Stimulated activated naive B cell treated with anti-CD40 and anti-IgM and Interleukin-4, amounts not matched to agents 10 μg/mL and 1 μg/mL and 100 μg/mL, for 72 hours (primary cell): ENCODE measurements around the gene ANGPTL2.

Experiments
- ATAC-seq, 2 donors: fragments of 150-1000 bp; cut with Tn5 transposase; replicated peaks; 2 replicates each; pipeline ENCODE4 v1.10.0; 2021; ENCODE audit warnings: moderate library complexity in 1 of 2
- DNase-seq: peaks from one replicate; pipeline ENCODE4 v3.0.0; 2021
- H3K27ac Mint-ChIP-seq: one replicate; pipeline ENCODE4 v1.8.0; 2022; ENCODE audit warnings: mild to moderate bottlenecking, mixed read lengths
- H3K27me3 Mint-ChIP-seq, 2 donors: one replicate each; pipeline ENCODE4 v1.8.0; 2022; ENCODE audit warnings: mixed read lengths in 2 of 2
- H3K36me3 Mint-ChIP-seq, 2 donors: one replicate each; pipeline ENCODE4 v1.8.0; 2022; ENCODE audit warnings: mixed read lengths in 2 of 2, mild to moderate bottlenecking in 1 of 2
- H3K4me1 Mint-ChIP-seq, 2 donors: one replicate each; pipeline ENCODE4 v1.8.0; 2022; ENCODE audit warnings: mixed read lengths in 2 of 2, mild to moderate bottlenecking in 1 of 2
- H3K4me3 Mint-ChIP-seq, 2 donors: one replicate each; pipeline ENCODE4 v1.8.0; 2022; ENCODE audit warnings: mild to moderate bottlenecking in 2 of 2, mixed read lengths in 2 of 2, moderate library complexity in 1 of 2
- H3K9me3 Mint-ChIP-seq, 2 donors: one replicate each; pipeline ENCODE4 v1.8.0; 2022; ENCODE audit warnings: mixed read lengths in 2 of 2, mild to moderate bottlenecking in 1 of 2

ANGPTL2 gene

DNA sequence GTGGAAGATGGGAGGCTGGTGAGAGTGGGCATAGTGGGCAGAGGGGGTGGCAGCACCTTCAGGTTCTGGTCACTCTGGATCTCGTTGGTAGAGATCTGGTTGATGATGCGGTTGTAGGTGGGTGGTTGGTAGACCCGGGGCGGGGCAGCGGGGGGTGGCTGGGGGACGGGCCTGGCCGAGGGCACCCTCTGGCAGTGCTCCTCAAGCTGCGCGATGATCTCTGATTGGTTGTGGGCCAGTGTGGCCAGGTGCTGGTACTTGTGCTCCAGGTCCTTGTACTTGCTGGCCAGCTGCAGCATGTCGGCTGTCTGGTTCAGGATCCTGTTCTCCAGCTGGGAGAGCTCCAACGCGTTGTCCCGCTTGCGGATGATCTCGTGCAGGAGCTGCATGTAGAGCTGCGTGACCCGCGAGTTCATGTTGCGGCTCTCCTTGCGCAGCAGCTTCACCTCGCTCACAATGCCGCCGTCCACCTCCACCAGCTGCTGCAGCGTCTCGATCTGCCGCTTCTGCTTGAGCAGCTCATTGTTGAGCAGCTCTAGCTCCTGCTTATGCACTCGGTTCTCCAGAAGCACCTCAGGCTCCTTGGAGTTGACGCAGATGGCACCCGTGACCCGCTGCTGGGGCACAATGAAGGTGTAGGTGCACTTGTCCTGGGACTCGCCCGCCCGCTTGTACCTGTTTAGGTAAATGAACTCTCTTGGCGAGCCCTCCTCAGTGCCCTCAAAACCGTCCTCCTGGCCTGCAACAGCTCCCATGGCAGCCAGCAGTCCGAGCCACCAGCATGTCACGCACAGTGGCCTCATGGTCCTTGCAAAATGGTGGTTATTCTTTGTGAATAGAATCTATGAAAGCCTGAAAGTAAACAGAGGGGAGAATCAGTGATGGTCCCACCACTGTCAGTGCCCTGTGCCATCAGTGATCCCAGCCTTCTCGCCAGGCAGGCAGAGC, 14.2 kb downstream of the ANGPTL2 start:
- Mint-ChIP-seq H3K27me3 (no peaks in the 10 kb centered on the region), H3K27ac (no peak overlapping the region), H3K9me3 (no peaks in the 10 kb centered on the region), H3K4me3 (no peak overlapping the region), H3K4me1 (peaks cover 2 to 6% of the 10 kb centered on the region in 2 donors), H3K36me3 (peaks cover 3 to 10% of the 10 kb centered on the region in 2 donors)
- ATAC-seq: no peak
- DNase-seq: no peak

DNA sequence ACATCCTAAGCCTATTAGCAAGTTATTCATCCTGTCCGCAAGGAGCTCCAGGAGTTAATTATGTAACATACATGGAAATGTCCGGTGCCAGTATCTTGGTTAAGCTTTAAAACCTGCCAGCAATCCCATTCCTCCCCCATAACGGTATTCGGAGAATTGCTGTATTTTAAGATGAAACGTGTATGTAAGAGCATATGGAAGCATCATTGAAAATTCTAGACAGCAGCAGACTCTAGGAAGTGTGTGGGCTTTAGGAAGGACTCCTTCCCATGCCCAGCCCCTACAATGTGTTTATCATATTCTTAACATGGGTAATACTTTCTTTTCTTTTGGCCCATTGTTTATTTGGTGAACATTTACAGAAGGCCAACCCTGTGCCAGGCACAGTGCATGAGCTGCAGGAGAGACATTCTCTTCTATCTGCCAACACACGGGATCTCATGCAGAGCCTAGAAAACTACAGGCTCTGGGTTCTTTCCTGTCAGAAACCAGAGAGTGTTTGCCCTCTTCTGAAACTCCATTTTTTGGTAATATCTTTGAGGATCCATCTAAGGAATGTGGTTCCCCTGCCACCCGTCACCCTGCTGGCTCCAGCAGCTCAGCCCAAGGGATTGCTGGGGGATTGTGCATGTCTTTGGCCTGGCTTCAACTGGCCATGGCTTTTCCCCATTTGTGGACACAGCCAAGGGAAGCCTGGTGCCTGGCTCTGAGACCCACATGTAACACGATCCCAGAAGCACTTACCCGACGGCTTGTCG, 15.1 kb downstream of the ANGPTL2 start:
- H3K4me1 Mint-ChIP-seq: peaks cover 2 to 12% of the 10 kb centered on the region in 2 donors
- ATAC-seq (no peak), DNase-seq (no peak)
- peaks cover 3 to 10% of the 10 kb centered on the region in 2 donors for H3K36me3 Mint-ChIP-seq
- H3K4me3 Mint-ChIP-seq: no peak overlapping the region
- no peak overlapping the region for H3K27ac Mint-ChIP-seq
- no peaks in the 10 kb centered on the region for H3K9me3 Mint-ChIP-seq
- no peaks in the 10 kb centered on the region for H3K27me3 Mint-ChIP-seq

GRCh38 chr9:127106466-127106855, 16.0 kb downstream of the ANGPTL2 start:
- DNase-seq: no peak
- Mint-ChIP-seq H3K4me1 (peaks cover 2 to 12% of the 10 kb centered on the region in 2 donors), H3K27me3 (no peaks in the 10 kb centered on the region), H3K4me3 (no peak overlapping the region), H3K9me3 (no peaks in the 10 kb centered on the region), H3K27ac (no peak overlapping the region), H3K36me3 (peaks cover 3 to 10% of the 10 kb centered on the region in 2 donors)
- no peak for ATAC-seq

DNA sequence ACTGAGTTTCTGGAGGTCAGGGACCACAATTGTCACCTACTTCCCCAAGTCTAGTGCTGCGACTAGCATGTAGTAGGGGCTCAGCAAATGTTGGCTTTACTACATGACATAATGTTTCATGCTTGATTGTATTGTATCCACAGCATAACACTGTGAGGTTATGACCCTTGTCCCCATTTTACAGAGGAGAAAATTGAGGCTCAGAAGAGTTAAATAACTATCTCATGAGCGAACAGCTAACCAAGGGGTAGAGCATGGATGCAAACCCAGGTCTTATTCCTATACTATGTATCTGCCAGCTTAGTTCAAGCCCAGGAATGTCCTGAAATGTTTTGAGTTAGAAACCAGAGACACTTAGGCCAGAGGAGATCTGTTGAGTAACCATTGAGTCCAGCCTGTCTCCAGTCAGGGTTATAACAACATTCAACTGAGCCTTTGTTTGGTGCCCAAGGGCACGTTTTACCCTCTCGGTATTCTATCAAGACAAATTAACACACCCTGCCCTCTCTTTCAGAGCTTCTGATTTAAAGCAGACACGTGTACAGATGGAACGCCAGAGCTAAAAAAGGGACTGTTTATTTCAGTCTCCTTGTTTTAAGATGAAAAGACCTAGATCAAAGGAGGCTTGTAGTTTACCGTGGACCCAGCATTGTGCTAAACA, 16.5 kb downstream of the ANGPTL2 start:
- H3K36me3 Mint-ChIP-seq: peaks cover 3 to 10% of the 10 kb centered on the region in 2 donors
- no peak for DNase-seq
- no peaks in the 10 kb centered on the region for H3K27me3 Mint-ChIP-seq
- ATAC-seq: no peak
- H3K4me1 Mint-ChIP-seq: peaks cover 2 to 12% of the 10 kb centered on the region in 2 donors
- no peak overlapping the region for H3K4me3 Mint-ChIP-seq
- H3K27ac Mint-ChIP-seq: no peak overlapping the region
- H3K9me3 Mint-ChIP-seq: no peaks in the 10 kb centered on the region

- ATAC-seq (no peak), DNase-seq (no peak)
- H3K27ac Mint-ChIP-seq: no peak overlapping the region
- H3K4me3 Mint-ChIP-seq: no peak overlapping the region
- H3K4me1 Mint-ChIP-seq: peaks cover 2 to 12% of the 10 kb centered on the region in 2 donors
- no peaks in the 10 kb centered on the region for H3K9me3 Mint-ChIP-seq
- peaks cover 3 to 5% of the 10 kb centered on the region in 2 donors for H3K36me3 Mint-ChIP-seq
- no peaks in the 10 kb centered on the region for H3K27me3 Mint-ChIP-seq
Measured at GRCh38 chr9:127104581-127105311, 17.7 kb downstream of the ANGPTL2 start.

DNA sequence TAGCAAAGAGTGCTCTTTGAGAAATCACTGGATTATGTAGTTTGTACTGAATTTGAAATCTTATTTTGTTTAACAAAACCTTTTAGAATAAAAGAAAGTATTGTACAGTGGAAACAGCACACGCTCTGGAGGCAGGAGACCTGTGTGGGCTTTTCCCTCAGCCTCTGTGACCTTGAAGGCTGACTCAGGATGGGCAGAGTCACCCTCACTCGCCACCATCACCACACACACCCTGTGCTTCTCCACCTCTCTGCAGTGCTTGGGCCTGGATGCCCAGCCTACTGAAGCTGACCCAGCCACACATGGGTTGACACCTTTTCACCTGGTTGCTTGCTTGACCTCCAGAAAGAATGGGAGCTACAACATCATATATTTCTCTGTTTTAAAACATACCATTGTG, 19.6 kb downstream of the ANGPTL2 start:
- DNase-seq (no peak), ATAC-seq (no peak)
- no peaks in the 10 kb centered on the region for H3K36me3 Mint-ChIP-seq
- peaks cover 0 to 12% of the 10 kb centered on the region in 2 donors for H3K4me1 Mint-ChIP-seq
- H3K27me3 Mint-ChIP-seq: no peaks in the 10 kb centered on the region
- no peaks in the 10 kb centered on the region for H3K9me3 Mint-ChIP-seq
- H3K27ac Mint-ChIP-seq: no peak overlapping the region
- no peak overlapping the region for H3K4me3 Mint-ChIP-seq

GRCh38 chr9:127102176-127102575, 20.3 kb downstream of the ANGPTL2 start:
- Mint-ChIP-seq H3K27me3 (no peaks in the 10 kb centered on the region), H3K9me3 (no peaks in the 10 kb centered on the region), H3K4me3 (no peak overlapping the region), H3K27ac (no peak overlapping the region), H3K36me3 (no peaks in the 10 kb centered on the region), H3K4me1 (peaks cover 0 to 12% of the 10 kb centered on the region in 2 donors)
- DNase-seq: no peak
- ATAC-seq: no peak

- no peaks in the 10 kb centered on the region for H3K9me3 Mint-ChIP-seq
- no peak overlapping the region for H3K4me3 Mint-ChIP-seq
- H3K36me3 Mint-ChIP-seq: no peaks in the 10 kb centered on the region
- peaks cover 0 to 12% of the 10 kb centered on the region in 2 donors for H3K4me1 Mint-ChIP-seq
- no peaks in the 10 kb centered on the region for H3K27me3 Mint-ChIP-seq
- DNase-seq (no peak), ATAC-seq (no peak)
- H3K27ac Mint-ChIP-seq: no peak overlapping the region
Measured at GRCh38 chr9:127099664-127100063, 22.8 kb downstream of the ANGPTL2 start.

DNA sequence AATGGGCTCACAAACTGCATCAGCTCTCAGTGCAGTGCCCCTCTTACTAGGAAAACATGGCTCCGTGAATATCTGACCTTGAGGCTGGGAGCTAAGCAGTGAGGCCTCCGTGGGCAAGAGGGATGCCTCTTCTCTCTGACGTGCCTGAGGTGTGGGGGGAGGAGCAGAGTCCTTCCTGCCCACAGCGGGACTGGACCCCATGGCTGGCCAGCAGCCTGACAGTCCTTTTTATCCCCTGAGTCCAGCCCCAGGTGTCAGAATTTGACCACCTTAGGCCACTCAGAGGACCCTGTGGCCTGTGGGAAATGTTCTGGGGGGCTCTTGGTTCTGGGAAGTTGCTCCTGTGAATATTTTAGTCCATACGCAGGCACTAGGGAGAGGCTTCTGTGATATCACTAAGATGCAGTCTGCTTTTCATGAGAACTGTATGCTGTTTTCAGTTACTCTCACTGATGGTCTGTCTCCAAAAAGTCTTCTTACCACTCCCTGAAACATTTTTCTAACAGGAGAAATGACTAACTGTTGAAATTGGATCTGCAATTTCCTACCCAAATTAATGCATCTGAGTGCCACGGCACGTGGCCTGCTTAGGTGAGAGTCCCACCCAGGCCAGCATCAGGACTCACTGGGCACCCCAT, 23.4 kb downstream of the ANGPTL2 start:
- H3K9me3 Mint-ChIP-seq: no peaks in the 10 kb centered on the region
- DNase-seq (no peak), ATAC-seq (no peak)
- H3K4me3 Mint-ChIP-seq: no peak overlapping the region
- peaks cover 0 to 12% of the 10 kb centered on the region in 2 donors for H3K4me1 Mint-ChIP-seq
- no peak overlapping the region for H3K27ac Mint-ChIP-seq
- no peaks in the 10 kb centered on the region for H3K27me3 Mint-ChIP-seq
- no peaks in the 10 kb centered on the region for H3K36me3 Mint-ChIP-seq

GRCh38 chr9:127097683-127098082, 24.8 kb downstream of the ANGPTL2 start:
- Mint-ChIP-seq H3K4me1 (peaks cover 0 to under 1% of the 10 kb centered on the region in 2 donors), H3K4me3 (no peak overlapping the region), H3K36me3 (no peaks in the 10 kb centered on the region), H3K9me3 (no peaks in the 10 kb centered on the region), H3K27ac (no peak overlapping the region), H3K27me3 (no peaks in the 10 kb centered on the region)
- ATAC-seq (no peak), DNase-seq (no peak)

- Mint-ChIP-seq H3K27me3 (no peaks in the 10 kb centered on the region), H3K36me3 (peaks cover 0 to 4% of the 10 kb centered on the region in 2 donors), H3K9me3 (no peaks in the 10 kb centered on the region), H3K27ac (no peak overlapping the region), H3K4me1 (no peaks in the 10 kb centered on the region), H3K4me3 (no peak overlapping the region)
- DNase-seq: no peak
- ATAC-seq: no peak
Measured at GRCh38 chr9:127096208-127096607, 26.2 kb downstream of the ANGPTL2 start.

DNA sequence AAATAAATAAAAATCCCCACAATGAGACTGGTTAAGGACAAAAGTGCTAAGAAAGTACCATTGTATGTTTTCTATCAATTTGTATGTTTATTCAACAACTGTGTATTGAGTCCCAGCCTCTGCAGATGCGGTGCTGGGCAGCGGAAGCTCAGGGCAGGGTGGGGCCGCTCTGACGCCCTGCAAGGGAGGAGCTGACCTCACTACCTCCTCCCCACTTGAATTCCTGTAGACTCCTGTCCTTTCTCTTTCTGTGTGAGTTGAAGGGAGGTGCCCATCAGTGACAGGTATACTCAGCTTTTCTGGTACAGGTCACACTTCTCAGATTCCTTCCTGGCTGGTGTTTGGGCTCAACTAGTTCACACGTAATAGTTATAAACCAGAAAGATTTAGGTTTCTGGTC, 27.0 kb downstream of the ANGPTL2 start:
- Mint-ChIP-seq H3K4me1 (no peaks in the 10 kb centered on the region), H3K9me3 (no peaks in the 10 kb centered on the region), H3K36me3 (peaks cover 0 to 6% of the 10 kb centered on the region in 2 donors), H3K4me3 (no peak overlapping the region), H3K27me3 (no peaks in the 10 kb centered on the region), H3K27ac (no peak overlapping the region)
- ATAC-seq: no peak
- DNase-seq: no peak

DNA sequence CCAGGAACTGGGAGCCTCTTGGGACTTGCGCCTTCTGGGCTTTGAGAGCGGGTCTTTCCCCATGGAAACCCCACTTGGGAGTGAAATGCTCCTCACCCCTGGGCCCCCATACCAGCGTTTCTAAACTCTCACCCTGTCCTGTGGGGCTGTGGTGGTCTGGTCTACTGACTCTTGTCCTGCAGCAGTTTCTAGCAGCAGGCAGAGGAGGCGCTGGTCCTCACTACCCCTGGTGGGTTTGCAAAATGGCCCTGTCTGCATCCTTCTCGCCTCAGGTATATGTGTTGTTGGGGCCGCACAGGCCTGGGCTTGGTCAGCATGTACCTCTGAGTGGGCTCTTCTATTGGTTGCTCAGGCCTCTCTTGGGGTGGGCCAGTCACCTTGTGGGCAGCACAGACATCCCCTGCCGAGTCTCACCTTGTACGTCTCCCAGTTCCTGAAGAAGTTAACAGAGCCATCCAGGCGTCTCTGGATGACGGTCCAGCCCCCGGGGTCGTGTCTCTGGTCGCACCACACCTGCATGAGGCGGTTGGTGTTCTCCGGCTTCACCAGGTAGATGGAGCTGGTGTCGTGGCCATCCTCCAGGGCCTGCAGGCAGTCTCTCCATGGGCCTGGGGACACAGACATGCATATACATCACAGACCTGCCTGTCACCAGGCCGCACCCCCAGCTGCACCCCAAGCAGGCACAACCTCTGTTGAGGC, 29.0 kb downstream of the ANGPTL2 start:
- H3K27ac Mint-ChIP-seq: no peak overlapping the region
- H3K36me3 Mint-ChIP-seq: peaks cover 2 to 8% of the 10 kb centered on the region in 2 donors
- no peak overlapping the region for H3K4me3 Mint-ChIP-seq
- no peak for ATAC-seq
- H3K4me1 Mint-ChIP-seq: no peaks in the 10 kb centered on the region
- no peaks in the 10 kb centered on the region for H3K9me3 Mint-ChIP-seq
- no peak for DNase-seq
- no peaks in the 10 kb centered on the region for H3K27me3 Mint-ChIP-seq
